ENCODE results near the gene SMOC2.

The SMOC2 gene

DNA sequence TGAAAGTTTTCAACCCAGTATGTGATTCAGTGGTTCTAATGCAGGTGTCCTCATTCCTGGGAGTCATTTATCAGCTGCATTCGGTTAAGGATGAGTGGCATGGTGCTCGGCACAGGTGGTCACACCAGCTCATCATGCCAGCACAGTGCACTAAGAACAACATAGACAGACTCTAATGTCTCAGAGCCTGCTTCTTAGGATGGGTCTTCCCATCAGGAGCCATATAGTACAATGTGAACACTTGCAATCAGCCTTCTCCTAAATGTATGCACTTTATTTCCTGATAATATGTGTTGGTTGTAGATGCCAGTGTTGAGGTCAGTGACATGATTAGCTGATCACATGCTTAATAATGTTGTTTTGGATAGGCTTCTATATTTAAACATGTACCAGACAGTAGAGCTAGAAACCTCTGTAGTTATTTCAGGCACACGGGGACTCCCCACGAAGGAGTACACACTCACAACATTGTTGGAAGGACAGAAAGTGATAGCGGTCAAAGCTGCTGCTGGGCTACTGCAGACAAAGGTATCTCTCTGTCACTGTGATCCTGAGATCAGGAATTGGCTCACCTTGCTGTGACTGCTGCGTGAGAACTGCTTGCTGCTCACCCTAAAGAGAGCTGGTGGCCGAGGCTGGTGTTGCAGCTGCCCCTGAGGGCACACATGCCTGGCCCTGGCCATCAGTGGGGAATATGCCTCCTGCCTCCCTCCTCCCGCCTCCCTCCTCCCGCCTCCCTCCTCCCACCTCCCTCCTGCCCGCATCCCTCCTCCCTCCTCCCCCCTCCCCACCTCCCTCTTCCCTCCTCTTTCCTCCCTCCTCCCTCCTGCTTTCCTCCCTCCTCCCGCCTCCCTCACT lies 195.4 kb downstream of the SMOC2 start:
- FAIRE-seq, result no peak

GRCh38 chr6:168637834-168638233 lies 196.8 kb downstream of the SMOC2 start:
- FAIRE-seq, result no peak

- FAIRE-seq, result no peak
Measured at GRCh38 chr6:168638468-168639271, 197.7 kb downstream of the SMOC2 start.

DNA sequence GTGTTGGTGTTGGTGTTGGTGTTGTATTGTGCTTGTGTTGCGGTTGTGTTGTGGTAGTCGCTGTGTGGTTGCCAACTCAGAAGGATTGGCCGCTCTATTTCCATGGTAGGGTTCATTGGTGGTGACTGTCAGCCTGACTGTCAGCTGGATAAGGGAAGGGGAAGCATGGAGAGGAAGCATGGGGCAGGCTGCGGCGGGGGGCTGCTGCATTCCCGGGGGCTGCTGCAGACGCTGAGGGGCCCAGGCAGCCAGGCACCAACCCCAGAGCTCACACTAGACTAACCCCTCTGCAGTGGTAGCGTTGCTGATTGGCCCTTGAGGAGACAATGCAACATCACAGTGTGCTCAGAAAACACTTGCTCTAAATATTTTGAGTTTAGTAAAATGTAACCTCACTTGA lies 199.2 kb downstream of the SMOC2 start:
- FAIRE-seq, result no peak

GRCh38 chr6:168640768-168641167 lies 199.8 kb downstream of the SMOC2 start:
- no peak for FAIRE-seq

- no peak for FAIRE-seq
Measured at GRCh38 chr6:168641446-168641845, 200.5 kb downstream of the SMOC2 start.

DNA sequence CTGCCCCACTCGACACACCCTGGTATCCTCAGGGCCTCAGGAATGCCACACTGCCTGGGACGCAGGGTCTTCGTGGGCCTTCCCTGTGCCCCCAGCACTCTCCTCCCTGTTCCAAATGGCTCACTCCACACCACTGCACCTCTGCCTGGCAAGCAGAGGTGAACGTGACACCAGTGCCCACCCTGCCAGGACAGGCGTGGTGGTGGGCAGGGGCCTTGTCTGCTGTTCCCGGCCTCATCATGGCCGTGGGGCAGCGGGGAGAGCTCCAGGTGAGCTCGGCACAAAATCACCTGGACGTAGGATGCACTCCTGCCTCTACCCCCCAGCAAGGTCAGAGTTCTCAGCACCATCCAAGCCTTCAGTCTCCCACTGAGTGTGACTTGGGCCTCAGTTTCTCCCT lies 202.4 kb downstream of the SMOC2 start:
- no peak for FAIRE-seq

DNA sequence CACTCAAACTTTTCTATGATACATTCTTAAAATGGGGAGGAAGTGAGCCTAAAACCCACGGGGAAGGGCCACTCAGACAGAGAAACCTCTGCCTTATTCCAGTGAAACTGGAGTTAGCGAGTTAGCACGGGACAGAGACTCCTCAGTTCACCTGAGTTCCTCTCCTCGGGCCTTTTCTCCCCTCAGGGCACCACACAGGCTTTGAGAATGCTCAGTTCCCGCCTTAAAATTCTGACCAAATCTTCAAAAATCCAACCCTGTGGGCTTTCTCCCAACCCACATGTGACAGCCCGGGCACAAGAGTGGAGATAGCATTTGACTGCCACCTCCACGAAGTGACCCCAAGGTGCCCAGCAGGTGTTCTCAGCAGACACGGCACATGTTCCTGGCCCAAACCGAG lies 204.3 kb downstream of the SMOC2 start:
- FAIRE-seq, result no peak

DNA sequence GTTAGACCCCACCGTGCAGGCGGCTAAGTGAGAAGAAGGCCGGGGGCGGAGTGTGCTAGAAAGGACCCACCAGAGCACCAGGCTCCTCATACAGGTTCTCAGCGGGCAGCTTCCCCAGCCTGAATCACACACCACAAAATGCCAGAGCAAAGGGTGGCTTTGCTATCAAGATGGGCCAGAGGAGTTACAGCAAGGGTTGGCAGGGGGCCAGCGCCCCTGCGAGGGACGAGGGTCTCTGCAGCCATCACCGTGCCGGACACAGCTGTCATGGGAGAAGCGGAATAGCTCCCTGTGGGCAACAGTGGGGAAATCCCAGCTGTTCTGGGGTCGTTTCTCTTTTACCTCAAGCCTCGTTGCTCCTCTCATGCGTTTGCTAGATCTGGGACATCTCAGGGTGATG lies 206.3 kb downstream of the SMOC2 start:
- FAIRE-seq, result no peak

DNA sequence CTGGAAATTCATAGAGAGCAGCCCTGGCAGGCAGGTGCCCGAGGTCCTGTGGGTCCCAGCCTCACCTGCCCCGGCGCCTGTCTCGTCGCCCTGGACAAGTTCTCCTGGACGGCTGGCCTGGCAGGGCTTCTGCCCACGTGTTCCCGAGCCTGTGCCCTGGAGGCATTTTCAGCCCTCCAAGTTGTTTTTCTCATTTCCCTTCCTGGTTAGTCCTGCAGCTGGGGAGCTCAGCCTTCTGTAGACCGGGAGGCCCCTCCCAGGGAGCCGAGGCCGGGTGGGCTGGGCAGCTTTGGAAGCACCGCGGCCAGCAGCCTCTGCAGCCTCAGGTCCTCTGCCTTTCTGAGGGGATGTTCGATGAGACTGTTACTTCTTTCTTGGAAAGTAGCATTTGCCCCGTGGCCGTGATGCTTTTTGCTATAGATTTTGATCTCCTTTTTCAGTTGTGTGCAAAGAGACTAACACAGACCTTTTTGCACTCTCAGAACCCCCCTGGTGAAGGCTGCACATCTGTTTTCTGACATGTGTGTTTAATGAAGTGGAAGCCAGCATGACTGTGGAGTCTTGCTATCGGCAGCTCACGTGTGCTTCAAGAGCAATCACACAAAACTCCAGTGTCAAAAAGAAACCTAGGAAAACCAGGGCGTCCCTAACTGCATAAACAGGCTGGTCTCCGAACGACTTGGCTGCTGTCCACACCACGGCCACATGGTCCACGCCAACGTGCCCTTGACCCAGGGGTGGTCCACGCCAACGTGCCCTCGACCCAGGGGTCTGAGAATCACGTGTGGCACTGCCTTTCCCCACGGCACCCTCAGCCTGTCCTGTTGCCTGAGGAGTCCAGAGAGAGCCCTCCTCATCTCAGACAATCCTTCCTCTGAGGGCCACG lies 207.5 kb downstream of the SMOC2 start:
- FAIRE-seq, result no peak

DNA sequence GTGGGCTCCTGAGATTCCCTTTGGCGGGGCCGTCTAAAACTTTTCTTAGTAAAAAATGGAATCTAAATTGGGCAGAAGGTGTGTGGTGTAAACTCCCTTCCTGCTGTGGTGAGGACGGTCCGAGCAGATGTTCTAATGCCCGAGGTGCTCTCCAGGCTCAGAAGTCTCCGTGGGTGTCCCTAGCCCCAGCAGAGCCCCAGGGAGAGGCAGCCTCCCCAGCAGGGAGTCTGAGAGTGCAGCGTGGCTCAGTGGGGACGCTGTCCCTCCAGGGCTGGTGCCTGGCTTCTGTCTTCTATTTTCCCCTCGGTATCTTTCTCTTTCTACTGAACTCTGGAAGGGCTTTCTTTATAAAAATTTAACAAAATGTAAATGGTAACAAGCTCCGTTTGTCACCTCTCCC lies 208.2 kb downstream of the SMOC2 start:
- no peak for FAIRE-seq

GRCh38 chr6:168650671-168651111 lies 209.7 kb downstream of the SMOC2 start:
- FAIRE-seq, result no peak

DNA sequence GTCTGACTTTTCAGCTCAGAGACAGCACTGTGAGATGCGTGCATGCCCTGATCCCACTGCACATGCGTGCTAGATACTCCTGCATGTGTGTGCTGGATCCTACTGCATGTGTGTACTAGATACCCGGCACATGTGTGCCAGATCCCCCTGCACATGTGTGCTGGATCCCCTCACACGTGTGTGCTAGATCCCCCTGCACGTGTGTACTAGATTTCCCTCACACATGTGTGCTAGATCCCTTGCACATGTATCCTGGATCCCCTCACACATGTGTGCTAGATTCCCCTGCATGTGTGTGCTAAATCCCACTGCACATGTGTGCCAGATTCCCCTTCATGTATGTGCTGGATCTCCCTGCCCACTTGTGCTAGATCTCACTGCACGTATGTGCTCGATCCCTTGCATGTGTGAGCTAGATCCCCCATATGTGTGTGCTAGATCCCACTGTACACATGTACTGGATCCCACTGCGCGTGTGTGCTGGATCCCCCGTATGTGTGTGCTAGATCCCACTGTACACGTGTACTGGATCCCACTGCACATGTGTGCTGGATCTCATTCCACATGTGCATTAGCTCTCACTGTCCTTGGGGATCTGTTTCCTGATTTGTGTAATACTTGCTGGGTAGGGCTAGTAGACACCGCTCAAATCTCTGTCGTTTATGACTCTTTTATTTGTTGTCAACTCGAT lies 214.6 kb downstream of the SMOC2 start:
- no peak for FAIRE-seq

GRCh38 chr6:168658059-168658458 lies 217.1 kb downstream of the SMOC2 start:
- no peak for FAIRE-seq

GRCh38 chr6:168660400-168660945 lies 219.5 kb downstream of the SMOC2 start:
- no peak for FAIRE-seq

GRCh38 chr6:168662301-168662936 lies 221.4 kb downstream of the SMOC2 start:
- FAIRE-seq, result no peak

DNA sequence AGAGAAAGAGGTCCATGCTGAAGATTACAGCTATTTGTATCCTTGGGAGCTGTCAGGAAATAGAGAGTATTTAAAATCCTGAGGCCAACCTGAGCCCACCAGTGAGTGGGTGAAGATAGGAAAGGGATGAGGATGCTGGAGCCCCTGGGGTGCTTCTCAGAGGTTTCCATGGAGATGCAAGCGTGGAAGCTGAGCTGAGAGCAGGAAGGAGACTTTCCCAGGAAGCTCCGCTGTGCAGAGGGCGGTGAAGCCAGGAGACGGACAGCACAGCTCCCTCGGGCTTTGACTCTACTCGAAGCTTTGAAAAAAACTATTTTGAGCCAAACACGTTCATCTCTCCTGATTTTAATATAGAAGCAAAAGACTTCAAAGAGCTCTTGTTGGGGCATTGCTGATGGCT lies 222.1 kb downstream of the SMOC2 start:
- FAIRE-seq, result no peak

DNA sequence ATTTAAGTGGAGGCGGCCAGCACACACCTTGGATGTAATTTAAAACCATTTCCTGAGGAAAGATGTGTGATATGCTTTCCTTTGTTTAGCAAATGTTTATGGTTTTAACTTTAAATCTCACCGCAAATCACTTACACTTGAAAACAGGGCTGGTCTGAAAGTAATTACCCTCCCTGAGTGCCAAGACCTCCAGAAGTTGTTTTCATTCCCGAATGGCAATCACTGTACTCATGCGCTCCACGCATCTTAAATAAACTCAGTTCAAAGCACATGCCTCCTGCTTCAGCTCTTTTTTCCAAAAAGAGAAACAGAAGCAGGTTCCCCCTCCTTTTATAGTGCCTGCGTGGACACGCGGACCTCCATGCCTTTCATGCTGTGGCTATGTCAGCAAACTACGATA lies 224.0 kb downstream of the SMOC2 start:
- FAIRE-seq, result no peak

- no peak for FAIRE-seq
Measured at GRCh38 chr6:168666170-168666569, 225.2 kb downstream of the SMOC2 start.

DNA sequence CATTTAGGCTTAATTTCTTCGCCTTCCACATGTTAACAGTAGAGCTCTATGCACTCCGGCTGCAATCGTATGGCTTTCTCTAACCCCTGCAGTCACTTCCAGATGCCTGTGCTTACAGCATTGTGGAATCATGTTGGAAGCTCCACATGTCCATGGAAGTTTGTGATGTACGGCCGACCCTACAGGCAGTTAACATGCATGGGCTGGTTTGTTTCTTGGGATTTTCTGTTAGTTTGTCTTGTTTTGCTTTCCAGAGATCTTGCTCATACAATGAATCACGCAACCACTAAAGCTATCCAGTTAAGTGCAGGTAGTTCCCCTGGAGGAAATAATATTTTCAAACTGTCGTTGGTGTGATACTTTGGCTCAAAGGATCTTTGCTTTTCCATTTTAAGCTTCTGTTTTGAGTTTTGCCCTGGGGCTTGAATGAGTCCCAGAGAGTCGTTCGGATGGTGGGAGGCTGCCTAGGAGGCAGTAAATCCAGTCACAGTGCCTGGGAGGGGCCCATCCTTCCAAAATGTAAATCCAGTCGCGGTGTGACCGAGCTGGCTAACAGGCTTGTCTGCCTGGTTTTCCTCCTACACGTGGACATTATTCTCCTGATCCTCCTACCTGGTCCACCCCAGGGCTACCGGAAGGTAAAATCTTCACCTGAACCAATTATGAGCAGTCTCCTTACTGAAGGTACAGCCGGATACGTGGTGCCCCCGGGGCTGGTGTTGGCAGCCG lies 225.9 kb downstream of the SMOC2 start:
- no peak for FAIRE-seq

DNA sequence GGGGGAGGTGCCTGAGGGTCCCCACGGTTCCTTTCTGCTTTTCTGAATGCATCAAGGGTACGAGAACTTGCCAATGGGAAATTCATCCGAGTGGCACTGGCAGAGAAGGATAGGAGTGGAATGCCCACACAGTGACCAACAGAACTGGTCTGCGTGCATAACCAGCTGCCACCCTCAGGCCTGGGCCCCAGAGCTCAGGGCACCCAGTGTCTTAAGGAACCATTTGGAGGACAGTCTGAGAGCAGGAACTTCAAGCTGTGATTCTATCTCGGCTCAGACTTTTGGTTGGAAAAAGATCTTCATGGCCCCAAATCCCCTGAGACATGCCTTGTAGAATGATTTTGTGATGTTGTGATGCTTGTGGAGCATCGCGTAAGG lies 226.4 kb downstream of the SMOC2 start:
- no peak for FAIRE-seq

Measured in G401.6 (cell line).